ENCODE results near the gene BANP.
"Not testable (repeated sequence)": the region's sequence is repeated elsewhere in the genome, so short reads cannot be mapped to it uniquely, and the experiment has no call there.

The BANP gene

GRCh38 chr16:88105574-88106140 is 154.4 kb downstream of the BANP start:
- DNase-seq, result not testable (repeated sequence)

DNA sequence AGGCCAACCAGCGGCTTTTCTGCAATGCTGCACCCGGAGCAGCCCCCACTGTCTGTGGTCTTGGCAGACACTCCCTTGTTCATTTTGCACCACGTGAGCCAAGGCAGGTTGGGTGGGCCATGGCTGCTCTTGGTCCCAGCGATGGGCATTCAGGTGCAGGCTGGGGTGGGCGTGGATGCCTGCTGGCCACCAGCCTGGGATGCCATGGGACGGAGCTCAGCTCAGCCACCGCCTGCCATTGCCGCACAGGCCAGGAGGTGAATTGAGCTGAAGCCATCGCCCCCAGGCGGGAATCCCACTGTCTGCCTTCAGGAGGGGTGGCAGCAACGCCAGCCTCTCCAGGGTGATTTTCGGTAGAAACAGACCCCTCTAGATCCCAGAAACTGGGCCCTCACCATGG is 155.3 kb downstream of the BANP start:
- not testable (repeated sequence) for DNase-seq

- no peak for DNase-seq
Measured at GRCh38 chr16:88108762-88109161, 157.5 kb downstream of the BANP start.

DNA sequence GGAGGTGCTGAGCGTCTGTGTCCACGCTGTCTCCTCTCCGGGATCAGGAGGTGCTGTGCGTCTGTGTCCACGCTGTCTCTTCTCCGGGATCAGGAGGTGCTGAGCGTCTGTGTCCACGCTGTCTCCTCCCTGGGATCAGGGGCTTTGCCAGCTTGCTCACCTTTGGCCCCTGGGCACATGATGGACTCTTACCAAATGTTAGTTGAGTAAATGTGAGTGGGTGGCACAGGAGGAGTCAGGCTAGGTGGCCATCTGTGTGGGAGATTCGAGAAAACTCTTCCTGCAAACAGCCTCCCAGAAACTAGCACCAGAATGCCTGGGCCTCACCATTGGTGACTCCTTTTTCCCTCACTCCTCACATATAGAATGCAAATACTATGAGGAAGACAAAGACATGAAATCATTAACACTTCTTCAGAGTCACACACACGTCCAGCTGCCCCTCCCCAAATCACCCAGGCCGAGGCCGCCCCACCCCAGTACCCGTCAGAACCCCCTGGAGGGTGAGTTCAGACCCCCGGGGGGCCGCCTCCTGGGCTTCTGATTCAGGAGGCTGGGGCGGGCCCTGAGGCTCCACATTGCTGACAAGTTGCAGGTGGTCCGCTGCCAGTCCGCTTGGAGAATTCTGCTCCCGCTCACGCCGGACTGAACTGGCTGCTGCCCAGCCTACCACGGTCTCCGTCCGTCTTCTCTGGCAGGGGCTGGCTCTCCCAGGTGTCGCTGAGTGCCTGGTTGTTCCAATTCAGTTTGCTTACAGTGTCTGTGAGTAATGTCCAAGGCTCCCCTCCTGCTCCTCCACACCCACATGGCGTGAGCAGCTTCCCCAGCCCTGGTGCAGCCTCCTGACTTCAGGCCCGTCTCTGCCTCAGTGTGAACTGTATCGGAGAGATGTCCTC is 158.7 kb downstream of the BANP start:
- DNase-seq, result not testable (repeated sequence)

DNA sequence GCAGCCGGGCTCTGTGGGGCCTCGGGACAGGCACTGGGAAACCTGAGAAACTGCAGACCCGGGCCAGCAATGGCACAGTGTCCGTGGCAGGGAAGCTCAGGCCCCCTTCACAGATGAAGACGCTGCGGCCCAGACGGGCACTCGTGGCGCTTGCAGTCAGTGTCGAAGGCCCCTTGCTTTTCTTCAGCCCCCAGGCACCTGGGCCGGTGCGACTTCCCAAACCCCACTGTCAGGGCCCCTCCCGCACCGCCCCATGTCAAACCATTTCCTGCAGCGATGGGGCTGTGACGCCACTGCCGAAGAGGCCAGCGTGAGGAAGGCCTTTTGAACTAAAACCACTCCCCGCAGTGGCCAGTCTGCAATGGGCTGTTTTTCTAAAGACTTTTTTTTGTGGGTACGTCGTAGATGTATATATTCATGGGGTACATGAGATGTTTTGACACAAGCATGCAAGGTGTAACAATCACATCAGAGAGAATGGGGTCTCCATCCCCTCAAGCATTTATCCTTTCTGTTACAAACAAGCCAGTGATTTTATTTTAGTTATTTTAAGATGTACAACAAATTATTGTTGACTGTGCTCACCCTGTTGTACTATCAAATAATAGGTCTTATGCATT is 159.8 kb downstream of the BANP start:
- not testable (repeated sequence) for DNase-seq

- DNase-seq, result not testable (repeated sequence)
Measured at GRCh38 chr16:88111976-88112375, 160.7 kb downstream of the BANP start.

DNA sequence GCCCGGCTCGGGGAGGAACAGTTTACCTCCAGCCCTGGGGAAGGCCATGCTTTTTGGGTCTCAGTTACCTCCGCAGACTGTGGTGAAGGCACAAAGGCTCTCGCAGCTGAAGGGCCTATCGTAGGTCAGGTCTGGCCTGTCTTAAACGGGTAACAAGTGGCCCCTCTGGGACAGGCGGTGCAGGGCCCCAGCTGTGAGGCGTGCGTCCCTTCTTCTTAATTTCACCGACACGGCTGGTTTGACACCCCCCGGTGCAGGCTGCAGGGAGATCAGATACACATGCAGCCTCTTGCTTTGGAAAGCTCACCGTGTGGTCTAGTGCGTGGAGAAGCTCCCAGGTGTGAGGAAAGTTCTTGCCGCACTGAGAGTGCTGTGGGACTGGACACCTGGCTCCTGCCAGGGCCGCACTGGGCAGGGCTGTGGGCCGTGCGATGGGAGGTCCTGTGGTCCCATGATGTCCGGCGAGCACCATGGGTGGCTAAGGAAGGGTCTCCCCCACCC is 162.4 kb downstream of the BANP start:
- no peak for DNase-seq

DNA sequence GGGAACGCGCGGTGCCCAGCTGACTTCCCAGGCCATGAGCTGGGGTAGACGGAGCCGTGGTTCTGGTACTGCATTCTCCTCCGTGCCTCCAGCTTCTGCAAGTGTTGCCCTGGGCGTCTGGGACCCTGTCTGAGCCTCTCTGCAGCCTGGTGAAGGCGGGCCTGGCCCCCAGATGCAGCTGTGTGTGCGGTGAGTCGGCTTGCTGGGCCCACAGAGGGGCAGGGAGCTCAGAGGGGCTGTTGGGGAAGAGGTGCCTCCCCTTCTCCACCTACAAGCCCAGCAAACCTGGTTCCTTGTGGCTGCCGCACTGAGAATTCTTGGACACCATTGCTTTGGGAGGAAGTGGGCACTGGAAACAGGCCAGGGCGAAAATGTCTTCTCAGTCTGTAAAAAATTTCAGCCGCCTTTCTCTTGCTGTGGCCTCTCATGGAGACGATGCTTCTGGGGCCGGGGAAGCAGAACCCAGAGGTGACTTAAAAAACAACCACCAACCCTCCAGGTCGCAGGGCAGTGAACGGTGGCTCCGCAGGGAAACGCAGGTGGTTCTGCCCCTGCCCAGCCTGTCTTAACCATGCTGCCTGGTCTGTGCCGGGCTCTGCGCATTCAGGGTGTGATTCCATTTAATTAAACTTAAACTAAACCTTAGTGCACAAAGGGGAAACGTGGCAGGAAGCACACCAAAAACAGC is 163.5 kb downstream of the BANP start:
- not testable (repeated sequence) for DNase-seq

DNA sequence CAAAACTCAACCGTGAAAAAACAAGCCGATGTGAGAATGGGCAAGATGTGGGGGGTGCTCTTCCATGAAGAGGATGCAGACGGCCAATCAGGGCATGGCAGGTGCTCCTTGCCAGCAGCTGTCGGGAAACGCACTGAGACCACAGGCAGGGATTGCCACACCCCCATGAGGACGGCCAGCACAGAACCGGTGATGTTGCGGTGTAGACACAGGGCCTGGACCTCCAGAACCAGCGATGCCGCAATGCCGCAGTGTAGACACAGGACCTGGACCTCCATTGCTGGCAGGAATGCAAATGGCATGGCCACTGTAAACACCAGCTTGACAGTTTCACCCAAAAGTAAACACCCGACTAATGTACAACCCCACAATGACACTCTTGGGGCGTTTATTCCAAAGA is 164.9 kb downstream of the BANP start:
- DNase-seq, result no peak

- no peak for DNase-seq
Measured at GRCh38 chr16:88117476-88117868, 166.2 kb downstream of the BANP start.

DNA sequence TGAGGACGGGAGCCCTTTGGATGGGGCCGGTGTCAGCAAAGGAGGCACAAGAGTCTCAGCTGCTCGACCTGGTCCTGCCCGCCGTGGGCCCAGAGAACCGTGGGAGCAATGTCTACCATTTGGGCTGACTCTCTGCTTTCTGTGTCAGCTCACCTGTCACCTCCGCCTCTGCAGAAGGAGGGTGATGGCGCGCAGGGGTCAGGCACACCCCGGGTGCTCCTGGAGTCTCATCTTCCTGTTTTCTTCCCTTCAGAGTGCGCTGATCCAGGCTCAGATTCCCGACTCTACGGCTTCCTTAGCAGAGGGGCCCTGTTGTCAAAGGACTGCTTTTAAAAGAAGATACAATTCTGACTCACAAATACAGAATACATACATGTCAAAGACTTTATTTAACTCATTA is 167.1 kb downstream of the BANP start:
- DNase-seq, result no peak

GRCh38 chr16:88118852-88119741 is 167.9 kb downstream of the BANP start:
- DNase-seq, result not testable (repeated sequence)

DNA sequence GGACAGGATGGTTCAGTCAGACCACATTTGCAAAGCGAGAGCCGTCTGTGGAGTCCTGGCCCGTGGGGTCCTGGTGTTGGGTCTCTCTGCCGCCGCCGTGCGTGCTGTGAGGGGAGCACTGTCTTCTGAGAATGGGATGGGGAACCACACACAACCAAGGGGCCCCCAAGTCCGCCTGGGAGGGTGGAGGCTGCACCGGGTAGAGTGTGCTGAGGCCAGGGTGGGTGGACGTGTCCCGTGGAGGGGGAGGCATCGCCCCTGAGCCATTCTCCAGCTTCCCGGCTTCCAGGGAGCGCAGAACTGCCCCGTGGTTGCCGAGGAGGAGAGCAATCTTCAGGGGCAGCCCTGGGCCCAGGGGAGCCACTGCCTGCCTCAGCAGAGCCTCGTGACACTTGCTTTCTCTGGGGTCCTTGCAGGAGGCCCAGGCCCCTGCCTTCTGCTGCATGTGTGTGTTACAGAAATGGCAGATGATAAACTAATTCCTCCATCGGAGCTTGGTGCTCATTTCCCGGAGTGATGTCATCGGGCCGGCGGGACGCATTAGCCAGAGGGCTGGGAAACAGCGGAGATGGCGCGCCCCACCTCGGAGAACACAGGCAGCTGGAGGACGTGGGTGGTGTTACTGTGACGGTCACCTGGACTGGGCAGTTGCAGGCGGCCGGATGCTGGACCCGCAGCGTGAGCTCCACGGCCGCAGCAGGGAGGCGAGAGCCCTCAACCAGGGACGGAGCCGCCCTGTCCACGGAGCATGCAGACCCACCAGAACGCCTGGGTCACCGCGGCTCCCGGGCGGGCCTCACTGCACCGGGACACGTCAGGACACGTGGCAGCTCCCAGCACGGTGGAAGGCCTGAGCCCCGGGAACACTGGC is 168.9 kb downstream of the BANP start:
- not testable (repeated sequence) for DNase-seq

GRCh38 chr16:88120812-88121211 is 169.6 kb downstream of the BANP start:
- DNase-seq, result no peak

- DNase-seq, result not testable (repeated sequence)
Measured at GRCh38 chr16:88121391-88121790, 170.2 kb downstream of the BANP start.

DNA sequence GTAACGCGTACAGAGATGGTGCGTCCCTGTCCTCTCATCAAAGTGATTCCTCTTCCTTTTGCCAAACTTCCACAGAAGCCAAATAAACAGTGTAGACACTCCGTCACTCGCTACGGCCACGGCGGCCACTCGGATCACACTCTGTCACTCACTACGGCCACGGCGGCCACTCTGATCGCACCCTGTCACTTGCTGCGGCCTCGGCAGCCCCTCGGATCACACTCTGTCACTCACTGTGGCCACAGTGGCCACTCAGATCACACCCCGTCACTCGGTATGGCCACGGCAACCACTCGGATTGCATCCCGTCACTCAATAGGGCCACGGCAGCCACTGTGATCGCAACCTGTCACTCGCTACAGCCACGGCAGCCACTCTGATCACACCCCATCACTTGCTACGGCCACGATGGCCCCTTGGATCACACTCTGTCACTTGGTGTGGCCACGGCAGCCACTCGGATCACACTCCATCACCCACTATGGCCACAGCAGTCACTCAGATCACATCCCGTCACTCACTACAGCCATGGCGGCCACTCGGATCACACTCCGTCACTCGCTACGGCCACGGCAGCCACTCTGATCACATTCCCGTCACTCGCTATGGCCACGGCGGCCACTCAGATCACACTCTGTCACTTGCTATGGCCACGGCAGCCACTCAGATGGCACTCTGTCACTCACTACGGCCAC is 170.8 kb downstream of the BANP start:
- no peak for DNase-seq
